GM23338 (cell line): ENCODE results near the gene RORC. TPM values are rescaled to one million over a fixed set of nuclear protein-coding genes. Genes with fewer than 3 reads are reported as not detected.

Source experiments
- ATAC-seq: fragments of 200-7000 bp; cut with Tn5 transposase; 3 replicates; pipeline ENCODE4 v1.9.1; 2020
- DNase-seq: peaks from one replicate; pipeline ENCODE4 v3.0.0-alpha.2; 2015; ENCODE audit warnings: low spot score
- H2AFZ ChIP-seq: fragments of 200-600 bp; sonication (generic); 2 replicates; pipeline ENCODE4 v1.8.0; 2016; ENCODE audit warnings: antibody characterized with exemption, mild to moderate bottlenecking, moderate library complexity
- H3F3A ChIP-seq: fragments of 200-600 bp; sonication (generic); replicated peaks from 2 replicates; pipeline ENCODE4 v1.8.0; 2017; ENCODE audit warnings: antibody characterized with exemption, mixed run types, low read depth
- H3K27ac ChIP-seq: fragments of 200-600 bp; sonication (generic); 2 replicates; pipeline ENCODE4 v1.6.1; 2016; ENCODE audit warnings: low read depth
- H3K27me3 ChIP-seq: fragments of 200-600 bp; sonication (generic); 2 replicates; pipeline ENCODE4 v1.8.0; 2016; ENCODE audit warnings: mild to moderate bottlenecking, mixed run types, moderate library complexity; ENCODE audit not compliant: insufficient read depth
- H3K36me3 ChIP-seq: fragments of 200-600 bp; sonication (generic); 2 replicates; pipeline ENCODE4 v1.8.0; 2016; ENCODE audit warnings: mild to moderate bottlenecking; ENCODE audit not compliant: insufficient read depth
- H3K4me1 ChIP-seq: fragments of 200-600 bp; sonication (generic); 2 replicates; pipeline ENCODE4 v1.8.0; 2016; ENCODE audit warnings: mild to moderate bottlenecking, moderate library complexity; ENCODE audit not compliant: insufficient read depth
- H3K4me2 ChIP-seq: fragments of 200-600 bp; sonication (generic); 2 replicates; pipeline ENCODE4 v1.7.1; 2017; ENCODE audit warnings: mixed run types
- H3K4me3 ChIP-seq: fragments of 200-600 bp; sonication (generic); 2 replicates; pipeline ENCODE4 v1.6.1; 2016; ENCODE audit warnings: mixed run types
- H3K79me2 ChIP-seq: fragments of 200-600 bp; sonication (generic); replicated peaks from 2 replicates; pipeline ENCODE4 v1.8.0; 2017; ENCODE audit warnings: mild to moderate bottlenecking; ENCODE audit not compliant: insufficient read depth
- H3K9me2 ChIP-seq: fragments of 200-600 bp; sonication (generic); 2 replicates; pipeline ENCODE4 v1.8.0; 2017; ENCODE audit not compliant: insufficient read depth
- H4K20me1 ChIP-seq: fragments of 200-600 bp; sonication (generic); replicated peaks from 2 replicates; pipeline ENCODE4 v1.8.0; 2017; ENCODE audit warnings: mild to moderate bottlenecking; ENCODE audit not compliant: insufficient read depth
- H3K27ac Mint-ChIP-seq: 2 replicates; pipeline ENCODE4 v1.8.0; 2020; ENCODE audit warnings: inconsistent platforms, mild to moderate bottlenecking, moderate library complexity, mixed read lengths
- H3K27me3 Mint-ChIP-seq: 3 replicates; pipeline ENCODE4 v1.8.0; 2022; ENCODE audit warnings: low read depth, mild to moderate bottlenecking, moderate library complexity, mixed read lengths, inconsistent platforms; ENCODE audit not compliant: insufficient read depth, poor library complexity
- H3K36me3 Mint-ChIP-seq: 3 replicates; pipeline ENCODE4 v1.8.0; 2021; ENCODE audit warnings: low read depth, mild to moderate bottlenecking, inconsistent platforms, moderate library complexity, mixed read lengths
- H3K4me1 Mint-ChIP-seq: 3 replicates; pipeline ENCODE4 v1.8.0; 2020; ENCODE audit warnings: mild to moderate bottlenecking, inconsistent platforms, mixed read lengths
- H3K4me3 Mint-ChIP-seq: 3 replicates; pipeline ENCODE4 v1.8.0; 2021; ENCODE audit warnings: moderate library complexity, mild to moderate bottlenecking, inconsistent platforms, mixed read lengths
- H3K9me3 Mint-ChIP-seq: 3 replicates; pipeline ENCODE4 v1.8.0; 2020; ENCODE audit warnings: moderate library complexity, mild to moderate bottlenecking, inconsistent platforms, mixed read lengths
- CREB1 ChIP-seq: fragments of 250-450 bp; sonication (Bioruptor Pico); IDR thresholded peaks from 2 replicates; pipeline ENCODE4 v1.5.0; 2020; ENCODE audit warnings: low read depth, mild to moderate bottlenecking, moderate library complexity
- CTCF ChIP-seq, 2 experiments: fragments of 200-600 bp in 1 of 2; sonication (generic) in 1 of 2; conservative IDR thresholded peaks; 2 replicates each; pipeline versions ENCODE4 v1.5.1 to v1.6.1; 2016 to 2017; ENCODE audit warnings: antibody characterized with exemption in 2 of 2, low read depth in 2 of 2, mild to moderate bottlenecking in 2 of 2, moderate library complexity in 1 of 2
- ETS1 ChIP-seq: IDR thresholded peaks from 2 replicates; pipeline ENCODE4 v1.6.1; 2016; ENCODE audit warnings: antibody characterized with exemption
- EZH2 ChIP-seq: fragments of 200-600 bp; sonication (generic); IDR thresholded peaks from one replicate; pipeline ENCODE4 v1.8.0; 2017; ENCODE audit warnings: antibody characterized with exemption, mild to moderate bottlenecking, low read depth; ENCODE audit not compliant: unreplicated experiment
- EZH2phosphoT487 ChIP-seq: fragments of 200-600 bp; sonication (generic); IDR thresholded peaks from one replicate; pipeline ENCODE4 v1.8.1; 2018; ENCODE audit warnings: antibody characterized with exemption; ENCODE audit not compliant: unreplicated experiment
- JUNB ChIP-seq: IDR thresholded peaks from one replicate; pipeline ENCODE4 v1.6.1; 2016; ENCODE audit warnings: antibody characterized with exemption; ENCODE audit not compliant: unreplicated experiment
- NANOG ChIP-seq: IDR thresholded peaks from 2 replicates; pipeline ENCODE4 v1.6.1; 2016; ENCODE audit warnings: antibody characterized with exemption, borderline replicate concordance
- POLR2AphosphoS5 ChIP-seq: IDR thresholded peaks from 2 replicates; pipeline ENCODE4 v1.6.1; 2016; ENCODE audit warnings: antibody characterized with exemption, low read depth
- REST ChIP-seq: IDR thresholded peaks from one replicate; pipeline ENCODE4 v1.6.1; 2018; ENCODE audit warnings: antibody characterized with exemption; ENCODE audit not compliant: unreplicated experiment
- STAT1 ChIP-seq: IDR thresholded peaks from one replicate; pipeline ENCODE4 v1.6.1; 2016; ENCODE audit warnings: antibody characterized with exemption; ENCODE audit not compliant: unreplicated experiment
- ZNF114 ChIP-seq: fragments of 250-450 bp; sonication (Bioruptor Pico); IDR thresholded peaks from 2 replicates; pipeline ENCODE4 v1.5.0; 2020; ENCODE audit warnings: mild to moderate bottlenecking, moderate library complexity
- ZNF331 ChIP-seq: fragments of 250-450 bp; sonication (Bioruptor Pico); IDR thresholded peaks from 2 replicates; pipeline ENCODE4 v1.5.0; 2020; ENCODE audit warnings: low read depth, mild to moderate bottlenecking, moderate library complexity
- polyA plus RNA-seq: library from polyadenylated mRNA; unstranded; fragments of >200 nt; fragmentation: Nextera tagmentation; extraction: Ambion mirVana; gene quantifications from 2 replicates; pipeline ENCODE4 v1.2.1, GENCODE V29; 2016
- total RNA-seq: library from RNA; depleted of rRNA; stranded (reverse); fragments of >200 nt; shearing (Covaris generic); gene quantifications from 2 replicates; pipeline ENCODE4 v1.2.3, GENCODE V29; 2014
- TF ChIP-seq, protein P1 (sequence below): fragments of 250-450 bp; sonication (Bioruptor Pico); IDR thresholded peaks from 2 replicates; pipeline ENCODE4 v1.5.0; 2020; ENCODE audit warnings: mild to moderate bottlenecking, moderate library complexity

Gene RORC
- total and polyA plus RNA-seq, 2 experiments from 2014 or later = 0.29 to 0.97 TPM

- Mint-ChIP-seq H3K4me1 (peaks cover 6% of the 10 kb centered on the region), H3K36me3 (no peaks in the 10 kb centered on the region), H3K27me3 (peaks cover 12% of the 10 kb centered on the region), H3K9me3 (no peaks in the 10 kb centered on the region), H3K4me3 (no peak overlapping the region), H3K27ac (no peak overlapping the region)
- no peaks in the 10 kb centered on the region for H3K36me3 ChIP-seq
- H3F3A ChIP-seq = no peaks in the 10 kb centered on the region
- H3K79me2 ChIP-seq = no peaks in the 10 kb centered on the region
- H3K27me3 ChIP-seq = no peaks in the 10 kb centered on the region
- H3K4me2 ChIP-seq = no peak overlapping the region
- no peaks in the 10 kb centered on the region for H3K9me2 ChIP-seq
- H3K4me3 ChIP-seq = no peak overlapping the region
- TF ChIP-seq, protein P1, sequence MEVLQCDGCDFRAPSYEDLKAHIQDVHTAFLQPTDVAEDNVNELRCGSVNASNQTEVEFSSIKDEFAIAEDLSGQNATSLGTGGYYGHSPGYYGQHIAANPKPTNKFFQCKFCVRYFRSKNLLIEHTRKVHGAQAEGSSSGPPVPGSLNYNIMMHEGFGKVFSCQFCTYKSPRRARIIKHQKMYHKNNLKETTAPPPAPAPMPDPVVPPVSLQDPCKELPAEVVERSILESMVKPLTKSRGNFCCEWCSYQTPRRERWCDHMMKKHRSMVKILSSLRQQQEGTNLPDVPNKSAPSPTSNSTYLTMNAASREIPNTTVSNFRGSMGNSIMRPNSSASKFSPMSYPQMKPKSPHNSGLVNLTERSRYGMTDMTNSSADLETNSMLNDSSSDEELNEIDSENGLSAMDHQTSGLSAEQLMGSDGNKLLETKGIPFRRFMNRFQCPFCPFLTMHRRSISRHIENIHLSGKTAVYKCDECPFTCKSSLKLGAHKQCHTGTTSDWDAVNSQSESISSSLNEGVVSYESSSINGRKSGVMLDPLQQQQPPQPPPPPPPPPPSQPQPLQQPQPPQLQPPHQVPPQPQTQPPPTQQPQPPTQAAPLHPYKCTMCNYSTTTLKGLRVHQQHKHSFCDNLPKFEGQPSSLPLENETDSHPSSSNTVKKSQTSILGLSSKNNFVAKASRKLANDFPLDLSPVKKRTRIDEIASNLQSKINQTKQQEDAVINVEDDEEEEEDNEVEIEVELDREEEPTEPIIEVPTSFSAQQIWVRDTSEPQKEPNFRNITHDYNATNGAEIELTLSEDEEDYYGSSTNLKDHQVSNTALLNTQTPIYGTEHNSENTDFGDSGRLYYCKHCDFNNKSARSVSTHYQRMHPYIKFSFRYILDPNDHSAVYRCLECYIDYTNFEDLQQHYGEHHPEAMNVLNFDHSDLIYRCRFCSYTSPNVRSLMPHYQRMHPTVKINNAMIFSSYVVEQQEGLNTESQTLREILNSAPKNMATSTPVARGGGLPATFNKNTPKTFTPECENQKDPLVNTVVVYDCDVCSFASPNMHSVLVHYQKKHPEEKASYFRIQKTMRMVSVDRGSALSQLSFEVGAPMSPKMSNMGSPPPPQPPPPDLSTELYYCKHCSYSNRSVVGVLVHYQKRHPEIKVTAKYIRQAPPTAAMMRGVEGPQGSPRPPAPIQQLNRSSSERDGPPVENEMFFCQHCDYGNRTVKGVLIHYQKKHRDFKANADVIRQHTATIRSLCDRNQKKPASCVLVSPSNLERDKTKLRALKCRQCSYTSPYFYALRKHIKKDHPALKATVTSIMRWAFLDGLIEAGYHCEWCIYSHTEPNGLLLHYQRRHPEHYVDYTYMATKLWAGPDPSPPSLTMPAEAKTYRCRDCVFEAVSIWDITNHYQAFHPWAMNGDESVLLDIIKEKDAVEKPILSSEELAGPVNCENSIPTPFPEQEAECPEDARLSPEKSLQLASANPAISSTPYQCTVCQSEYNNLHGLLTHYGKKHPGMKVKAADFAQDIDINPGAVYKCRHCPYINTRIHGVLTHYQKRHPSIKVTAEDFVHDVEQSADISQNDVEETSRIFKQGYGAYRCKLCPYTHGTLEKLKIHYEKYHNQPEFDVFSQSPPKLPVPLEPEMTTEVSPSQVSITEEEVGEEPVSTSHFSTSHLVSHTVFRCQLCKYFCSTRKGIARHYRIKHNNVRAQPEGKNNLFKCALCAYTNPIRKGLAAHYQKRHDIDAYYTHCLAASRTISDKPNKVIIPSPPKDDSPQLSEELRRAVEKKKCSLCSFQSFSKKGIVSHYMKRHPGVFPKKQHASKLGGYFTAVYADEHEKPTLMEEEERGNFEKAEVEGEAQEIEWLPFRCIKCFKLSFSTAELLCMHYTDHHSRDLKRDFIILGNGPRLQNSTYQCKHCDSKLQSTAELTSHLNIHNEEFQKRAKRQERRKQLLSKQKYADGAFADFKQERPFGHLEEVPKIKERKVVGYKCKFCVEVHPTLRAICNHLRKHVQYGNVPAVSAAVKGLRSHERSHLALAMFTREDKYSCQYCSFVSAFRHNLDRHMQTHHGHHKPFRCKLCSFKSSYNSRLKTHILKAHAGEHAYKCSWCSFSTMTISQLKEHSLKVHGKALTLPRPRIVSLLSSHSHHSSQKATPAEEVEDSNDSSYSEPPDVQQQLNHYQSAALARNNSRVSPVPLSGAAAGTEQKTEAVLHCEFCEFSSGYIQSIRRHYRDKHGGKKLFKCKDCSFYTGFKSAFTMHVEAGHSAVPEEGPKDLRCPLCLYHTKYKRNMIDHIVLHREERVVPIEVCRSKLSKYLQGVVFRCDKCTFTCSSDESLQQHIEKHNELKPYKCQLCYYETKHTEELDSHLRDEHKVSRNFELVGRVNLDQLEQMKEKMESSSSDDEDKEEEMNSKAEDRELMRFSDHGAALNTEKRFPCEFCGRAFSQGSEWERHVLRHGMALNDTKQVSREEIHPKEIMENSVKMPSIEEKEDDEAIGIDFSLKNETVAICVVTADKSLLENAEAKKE = no peak
- TF ChIP-seq ZNF114 (CRISPR knock-in tag) = no peak
- TF ChIP-seq CTCF (conservative IDR thresholded peaks at IDR 0.05; ENCODE audit: low read depth in 2 of 2) = no peak
- no peak for TF ChIP-seq EZH2phosphoT487
- no peak for TF ChIP-seq ETS1
- no peak for TF ChIP-seq CREB1
- TF ChIP-seq JUNB = no peak
- TF ChIP-seq STAT1 = no peak
- TF ChIP-seq NANOG = no peak
- no peak for TF ChIP-seq REST
- no peak for TF ChIP-seq EZH2
- no peak for TF ChIP-seq ZNF331 (CRISPR knock-in tag)
- no peak for TF ChIP-seq POLR2AphosphoS5
- H3K4me1 ChIP-seq = no peaks in the 10 kb centered on the region
- DNase-seq = no peak
- no peak overlapping the region for H3K27ac ChIP-seq
- ATAC-seq = no peak
- no peak overlapping the region for H2AFZ ChIP-seq
- H4K20me1 ChIP-seq = no peaks in the 10 kb centered on the region
Observed at GRCh38 chr1:151816548-151817352, 14.9 kb downstream of the RORC start.
